ENCODE results near the gene HS3ST4.
"Not testable (repeated sequence)": the region's sequence is repeated elsewhere in the genome, so short reads cannot be mapped to it uniquely, and the experiment has no call there.

HS3ST4 gene

DNA sequence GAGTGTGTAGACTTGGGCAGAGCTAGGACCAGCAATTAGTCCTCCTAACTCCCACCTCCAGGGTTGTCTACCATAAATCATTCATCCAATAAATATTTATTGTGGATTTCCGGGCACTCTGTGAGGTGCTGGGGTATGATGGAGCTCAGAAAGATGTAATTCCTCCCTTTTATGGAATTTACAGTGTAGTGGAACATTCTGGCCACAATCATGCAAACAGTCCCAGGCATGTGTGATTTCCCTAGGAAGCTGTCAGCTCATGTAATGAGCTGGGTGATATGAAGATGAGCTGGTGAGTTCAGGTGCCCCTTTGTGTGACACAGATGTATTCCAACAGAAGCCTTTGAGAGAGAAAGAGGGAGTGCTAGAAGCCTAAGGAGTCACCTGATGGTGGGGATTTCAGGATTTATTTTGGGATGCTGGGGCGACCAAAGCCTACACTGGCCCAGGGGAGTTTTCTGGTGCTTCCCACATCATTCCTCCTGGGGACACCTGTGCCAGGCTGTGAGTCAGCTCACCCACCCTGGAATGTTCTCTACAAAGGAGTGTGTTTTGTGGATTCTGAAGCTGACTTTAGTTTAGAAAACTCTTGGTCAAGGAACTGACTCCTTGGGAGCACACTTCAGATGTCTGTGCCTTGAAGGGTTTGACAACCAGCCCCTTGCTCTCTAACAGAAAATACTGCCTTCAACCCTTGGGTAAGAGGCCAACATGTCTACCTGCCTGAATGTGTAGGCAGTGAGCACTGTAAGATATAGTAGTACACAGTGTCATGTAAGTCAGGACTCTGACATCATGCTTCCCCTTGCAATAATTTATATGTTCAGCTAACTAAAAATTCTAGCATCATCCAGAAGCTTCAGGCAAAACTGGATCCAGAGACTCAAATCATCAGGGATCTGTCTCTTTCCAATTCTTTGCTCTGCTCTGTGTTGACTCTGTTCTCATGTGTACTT lies 42.9 kb downstream of the HS3ST4 start:
- no peak for DNase-seq

- DNase-seq = no peak
Measured at GRCh38 chr16:25735645-25736044, 43.9 kb downstream of the HS3ST4 start.

- DNase-seq = no peak
Measured at GRCh38 chr16:25747160-25747758, 55.5 kb downstream of the HS3ST4 start.

- no peak for DNase-seq
Measured at GRCh38 chr16:25748092-25748654, 56.4 kb downstream of the HS3ST4 start.

DNA sequence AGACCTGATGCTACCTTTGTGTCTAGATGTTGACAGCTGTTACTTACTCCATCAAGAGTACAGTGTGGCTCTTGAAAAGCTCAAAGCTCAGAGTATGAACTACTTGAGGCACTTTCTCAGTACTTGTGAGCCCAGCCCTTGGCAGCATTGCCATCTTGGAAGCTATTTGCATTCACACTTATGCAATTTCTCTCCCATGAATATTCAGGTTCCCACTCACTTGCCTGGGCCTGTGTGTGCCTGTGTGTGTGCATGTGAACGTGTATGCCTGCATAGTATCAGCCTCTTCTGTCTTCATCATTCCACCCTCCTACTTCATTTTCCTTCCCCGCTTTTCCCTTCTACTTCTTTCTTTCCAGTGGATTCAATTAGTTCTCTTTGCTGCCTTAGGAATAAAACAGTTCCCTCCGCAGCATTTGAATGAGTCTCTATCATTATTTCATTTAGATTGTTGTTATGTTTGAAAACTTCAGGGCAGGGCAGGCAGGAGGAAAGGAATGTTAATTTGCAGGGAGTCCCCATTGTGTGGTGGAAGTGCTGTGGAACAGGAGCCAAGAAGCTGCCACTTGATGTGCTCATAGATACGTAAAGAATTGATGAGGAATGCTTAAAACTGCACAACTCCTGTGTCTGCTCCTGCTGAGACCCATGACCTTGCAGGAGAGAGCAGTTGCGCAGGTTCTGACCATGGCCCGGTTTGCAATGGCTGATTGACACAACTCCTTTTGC lies 58.9 kb downstream of the HS3ST4 start:
- DNase-seq = no peak

GRCh38 chr16:25751230-25751835 lies 59.6 kb downstream of the HS3ST4 start:
- no peak for DNase-seq

- DNase-seq = no peak
Measured at GRCh38 chr16:25764466-25764865, 72.7 kb downstream of the HS3ST4 start.

DNA sequence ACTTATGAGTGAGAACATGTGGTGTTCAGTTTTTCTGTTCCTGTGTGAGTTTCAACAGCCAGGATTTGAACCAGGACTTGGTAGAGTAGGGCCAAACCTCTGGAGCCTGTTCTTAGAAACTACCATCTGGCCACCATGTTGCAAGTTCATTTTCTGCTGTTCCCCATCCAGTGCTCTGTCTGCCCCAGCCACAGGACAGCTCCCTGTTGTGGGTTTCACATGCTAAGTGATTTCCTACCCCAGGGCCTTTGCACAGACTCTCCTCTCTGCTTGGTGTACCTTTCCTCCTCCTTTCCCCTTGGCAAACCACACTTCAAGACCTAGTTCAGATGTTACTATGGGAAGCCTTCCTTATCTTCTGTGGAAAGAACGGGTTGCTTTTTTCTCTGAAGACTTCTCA lies 79.5 kb downstream of the HS3ST4 start:
- DNase-seq = no peak

DNA sequence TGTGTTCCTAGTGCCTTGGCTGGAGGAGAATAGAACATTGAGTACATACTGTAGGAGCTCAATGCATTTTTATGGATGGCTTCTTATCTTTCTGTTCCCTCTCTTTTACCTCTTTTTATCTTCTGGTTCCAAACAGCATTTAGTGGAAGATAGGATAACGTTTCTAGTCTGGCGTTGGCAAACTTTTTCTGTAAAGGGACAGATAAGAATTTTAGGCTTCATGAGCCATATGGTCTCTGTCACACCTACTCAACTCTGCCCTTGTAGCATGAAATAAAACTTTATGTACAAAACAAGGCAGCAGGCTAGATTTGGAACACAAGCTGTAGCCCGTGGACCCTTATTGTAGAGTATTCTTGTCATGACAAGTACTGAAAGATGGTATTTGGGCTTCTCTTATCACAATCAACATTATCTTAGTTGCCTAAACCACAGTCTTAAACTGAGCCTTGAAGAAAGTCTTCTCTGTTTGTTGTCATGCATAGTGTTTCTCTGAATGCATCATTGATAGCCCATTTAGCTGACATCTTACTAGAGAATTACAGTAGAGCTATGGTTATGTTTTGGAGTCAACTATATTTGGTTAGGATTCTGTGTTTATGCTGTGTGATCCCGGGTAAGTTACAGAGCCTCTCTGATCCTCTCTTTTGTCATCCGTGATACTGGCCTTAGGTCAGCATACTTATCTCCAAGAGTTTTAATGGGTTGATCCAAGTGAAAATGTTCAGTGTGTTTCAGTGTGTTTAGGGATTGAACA lies 80.2 kb downstream of the HS3ST4 start:
- DNase-seq = no peak

- DNase-seq = not testable (repeated sequence)
Measured at GRCh38 chr16:25776214-25776613, 84.5 kb downstream of the HS3ST4 start.

DNA sequence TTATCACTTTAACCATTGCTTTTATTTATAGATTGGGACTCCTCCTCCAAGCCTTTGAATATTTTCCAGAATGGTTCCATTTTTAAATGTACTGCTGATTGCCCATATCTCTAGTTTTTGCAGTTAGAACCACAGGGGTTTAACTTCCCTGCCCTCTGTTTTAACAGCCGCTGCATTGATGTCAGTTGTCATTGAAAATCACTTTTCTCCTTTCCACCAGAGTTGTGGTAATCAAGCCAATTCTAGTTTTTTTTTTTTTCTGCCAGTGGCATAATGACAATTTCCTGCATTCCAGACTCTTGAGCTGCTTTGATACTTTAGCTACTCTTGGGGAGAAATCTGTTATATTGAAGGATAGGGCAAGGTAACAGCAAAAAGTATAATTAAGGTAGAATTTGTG lies 91.5 kb downstream of the HS3ST4 start:
- no peak for DNase-seq

DNA sequence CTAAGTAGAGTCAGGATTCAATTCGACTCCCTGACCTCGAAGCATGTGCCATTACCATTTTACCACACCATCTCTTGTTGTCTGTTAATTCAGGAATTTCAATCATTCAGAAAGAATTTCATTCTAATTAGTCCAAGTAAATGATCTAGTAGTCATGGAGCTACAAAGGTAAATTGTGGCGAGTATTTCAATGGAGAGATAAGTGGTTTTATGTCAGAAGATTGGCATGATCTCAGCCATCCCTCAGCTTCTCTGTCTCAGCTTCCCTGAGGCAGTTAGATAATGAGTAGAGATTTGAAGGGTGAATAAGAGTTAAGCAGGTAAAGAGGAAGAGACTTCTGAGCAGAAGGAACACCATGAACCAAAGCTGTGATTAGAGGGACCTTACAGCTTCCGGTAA lies 93.6 kb downstream of the HS3ST4 start:
- DNase-seq = no peak

GRCh38 chr16:25786748-25787147 lies 95.0 kb downstream of the HS3ST4 start:
- DNase-seq = no peak

GRCh38 chr16:25788637-25789036 lies 96.9 kb downstream of the HS3ST4 start:
- no peak for DNase-seq

DNA sequence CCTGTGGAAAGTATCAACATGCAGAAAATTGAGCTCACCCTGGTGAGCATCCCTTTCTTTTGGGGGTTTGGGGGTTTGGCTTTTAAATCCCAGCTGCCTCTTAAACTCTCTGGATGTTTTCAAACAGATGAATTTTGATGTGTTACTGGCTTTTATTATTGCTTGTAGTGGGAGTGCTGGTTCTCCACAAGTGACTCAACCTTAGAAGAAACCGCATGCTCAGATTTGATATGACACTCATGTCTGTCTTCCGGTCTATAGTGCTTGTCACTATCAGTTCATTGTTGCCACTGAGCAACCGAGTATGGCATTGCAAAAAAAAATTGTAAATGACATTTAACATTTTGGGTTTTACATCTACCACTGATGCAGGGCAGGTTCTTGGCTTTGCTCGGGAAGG lies 104.5 kb downstream of the HS3ST4 start:
- DNase-seq = no peak

DNA sequence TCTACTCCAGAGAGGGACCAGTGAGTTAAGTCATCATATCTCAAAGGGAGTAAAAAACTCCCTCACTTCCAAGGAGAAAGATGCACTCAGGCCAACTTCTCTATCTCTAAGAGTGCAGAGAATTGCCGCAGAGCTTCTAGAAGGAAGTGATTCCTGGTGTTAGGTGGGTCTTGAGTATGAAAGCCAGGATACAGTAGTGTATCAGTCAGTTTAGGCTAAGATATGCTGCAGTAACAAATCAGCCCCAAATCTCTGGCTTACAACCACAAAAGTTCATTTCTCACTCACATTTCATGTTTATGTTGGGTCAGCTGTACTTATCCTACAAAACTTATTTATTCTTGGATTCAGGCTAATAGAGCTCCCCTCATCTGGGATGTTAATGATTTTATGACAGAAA lies 106.3 kb downstream of the HS3ST4 start:
- DNase-seq = no peak

DNA sequence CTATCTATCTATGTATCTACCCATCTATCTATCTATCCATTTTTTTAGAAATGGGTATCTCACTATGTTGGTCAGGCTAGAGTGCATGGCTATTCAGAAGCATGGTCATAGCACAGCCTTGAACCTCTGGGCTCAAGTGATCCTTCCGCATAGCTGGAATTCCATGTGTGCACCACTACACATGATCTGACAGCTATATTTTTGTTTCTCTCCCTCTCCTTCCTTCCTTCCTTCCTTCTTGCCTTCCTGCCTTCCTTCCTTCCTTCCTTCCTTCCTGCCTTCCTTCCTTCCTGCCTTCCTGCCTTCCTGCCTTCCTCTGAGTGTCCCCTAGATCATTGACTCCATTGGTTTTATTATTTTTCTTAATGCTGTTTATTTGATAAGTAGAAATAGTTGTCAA lies 108.1 kb downstream of the HS3ST4 start:
- no peak for DNase-seq

GRCh38 chr16:25812215-25812614 lies 120.5 kb downstream of the HS3ST4 start:
- no peak for DNase-seq

- DNase-seq = no peak
Measured at GRCh38 chr16:25817295-25817694, 125.5 kb downstream of the HS3ST4 start.

GRCh38 chr16:25817876-25818275 lies 126.1 kb downstream of the HS3ST4 start:
- no peak for DNase-seq

- no peak for DNase-seq
Measured at GRCh38 chr16:25823891-25824290, 132.1 kb downstream of the HS3ST4 start.

DNA sequence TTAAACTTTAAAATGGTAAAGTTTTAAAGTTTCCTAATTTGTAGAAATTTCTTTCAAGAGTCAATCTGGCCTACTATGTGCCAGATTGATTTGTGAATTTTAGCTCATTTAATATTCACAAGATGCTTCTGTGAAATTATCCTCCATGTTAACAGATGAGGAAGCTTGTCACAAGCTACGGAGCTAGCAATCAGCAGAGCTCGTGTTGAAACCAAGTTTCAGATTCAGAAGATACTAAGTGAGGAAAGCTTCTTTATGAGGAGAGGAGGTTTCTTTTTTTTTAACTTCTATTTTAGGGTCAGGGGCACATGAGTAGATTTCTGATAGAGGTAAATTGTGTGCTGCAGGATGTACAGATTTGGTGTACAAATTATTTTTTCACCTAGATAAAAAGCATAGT lies 135.9 kb downstream of the HS3ST4 start:
- DNase-seq = no peak
